TTC549 (cell line): Measurements from ENCODE around the gene LGALS14.
"Not testable (repeated sequence)": the region's sequence is repeated elsewhere in the genome, so short reads cannot be mapped to it uniquely, and the experiment has no call there.

Experiments
- FAIRE-seq: peaks from 2 replicates; lab custom pipeline; 2012; peaks lifted over from hg19 to GRCh38; lab: Jason Lieb, UNC

LGALS14 gene

DNA sequence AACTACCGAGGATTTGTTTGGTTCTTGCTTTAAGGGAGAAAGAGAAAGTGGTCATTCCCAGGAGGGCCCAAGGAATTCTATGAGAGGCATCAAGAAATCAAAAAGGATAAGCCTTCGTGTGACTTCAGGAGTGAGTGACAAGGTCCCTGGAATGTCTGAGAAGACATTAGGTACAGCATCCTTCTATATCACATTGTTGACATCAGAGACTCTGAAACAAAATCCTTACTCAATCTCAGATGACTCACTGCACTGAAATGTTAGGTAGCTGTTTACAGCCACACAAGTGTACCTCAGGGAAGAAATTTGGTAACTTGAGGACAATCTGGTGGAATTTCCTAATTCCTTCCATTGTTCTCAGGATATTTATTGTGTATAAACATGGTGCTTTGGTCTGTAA, 7.9 kb upstream of the LGALS14 start:
- FAIRE-seq: no peak

DNA sequence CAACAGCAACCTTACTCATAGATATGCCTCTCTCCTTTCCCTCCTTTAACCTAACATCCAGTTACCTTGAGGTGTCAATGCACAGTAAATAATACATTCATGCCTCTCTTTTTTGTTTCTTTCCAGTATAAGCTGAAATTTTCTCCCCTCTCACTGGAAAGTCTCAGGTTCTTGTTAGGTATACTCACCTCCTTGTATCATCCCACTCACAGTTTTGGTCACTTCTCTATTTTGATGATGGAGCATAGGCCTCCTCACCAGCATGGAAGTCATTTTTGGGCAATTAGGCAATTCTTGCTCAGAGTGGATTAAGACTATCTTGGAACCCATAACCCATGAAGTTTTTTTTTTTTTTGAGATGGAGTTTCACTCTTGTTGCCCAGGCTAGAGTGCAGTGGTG, 5.7 kb upstream of the LGALS14 start:
- no peak for FAIRE-seq

DNA sequence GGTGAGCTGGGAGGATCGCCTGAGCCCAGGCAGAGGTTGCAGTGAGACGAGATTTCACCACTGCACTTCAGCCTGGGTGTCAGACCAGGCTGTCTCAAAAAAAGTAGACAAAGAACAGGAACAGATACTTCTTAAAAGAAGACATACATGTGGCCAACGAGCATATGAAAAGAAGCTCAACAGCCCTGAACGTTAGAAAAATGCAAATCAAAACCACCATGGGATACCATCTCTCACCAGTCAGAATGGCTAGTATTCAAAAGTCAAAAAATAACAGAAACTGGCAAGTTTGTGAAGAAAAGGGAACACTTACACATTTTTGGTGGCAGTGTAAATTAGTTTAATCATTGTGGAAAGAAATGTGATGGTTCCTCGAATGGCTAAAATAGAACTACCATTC, 3.0 kb upstream of the LGALS14 start:
- FAIRE-seq: no peak

DNA sequence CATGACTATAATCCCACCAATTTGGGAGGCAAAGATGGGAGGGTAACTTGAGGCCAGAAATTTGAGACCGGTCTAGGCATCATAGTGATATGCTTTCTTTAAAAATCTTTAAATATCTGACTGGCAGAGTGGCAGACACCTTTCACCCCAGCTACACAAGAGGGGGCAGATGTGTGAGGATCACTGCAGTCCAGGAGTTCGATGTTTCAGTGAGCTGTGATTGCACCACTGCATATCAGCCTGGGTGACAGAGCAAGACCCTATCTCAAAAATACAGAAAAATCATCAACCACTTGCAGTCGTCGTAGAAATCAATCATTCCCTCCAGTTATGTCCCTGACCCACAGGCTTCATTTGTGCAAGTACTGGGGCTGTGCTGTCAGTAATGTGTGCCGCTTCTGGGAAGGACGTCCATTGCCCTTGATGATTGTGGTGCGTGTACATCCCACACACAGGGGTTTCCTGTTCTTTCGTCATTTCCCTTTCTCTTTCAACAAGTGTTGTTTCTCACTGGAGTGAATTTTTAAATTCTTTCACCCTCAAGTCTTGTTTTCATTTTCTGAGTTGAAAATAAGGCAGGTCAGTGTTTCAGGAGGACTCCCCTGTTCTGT, 1.4 kb downstream of the LGALS14 start:
- no peak for FAIRE-seq

DNA sequence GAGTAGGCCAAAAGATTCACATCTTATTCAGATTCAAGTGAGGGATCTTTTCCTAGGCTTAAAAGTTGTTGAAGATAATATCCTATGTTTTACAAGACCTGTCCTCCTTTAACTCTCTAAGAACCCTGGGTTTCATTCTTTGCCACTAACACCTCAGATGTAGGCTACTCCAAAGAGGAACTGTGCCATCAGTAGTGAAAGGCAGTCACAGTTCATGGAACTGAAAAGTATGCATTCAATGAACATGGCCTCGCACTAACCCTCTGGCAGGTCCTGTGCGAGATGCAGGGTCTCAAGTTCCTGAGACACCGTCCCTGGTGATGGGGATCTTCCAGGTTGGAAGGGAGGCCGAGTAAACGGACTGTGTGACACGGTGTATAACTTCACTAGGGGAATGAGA, 4.3 kb downstream of the LGALS14 start:
- FAIRE-seq: no peak

DNA sequence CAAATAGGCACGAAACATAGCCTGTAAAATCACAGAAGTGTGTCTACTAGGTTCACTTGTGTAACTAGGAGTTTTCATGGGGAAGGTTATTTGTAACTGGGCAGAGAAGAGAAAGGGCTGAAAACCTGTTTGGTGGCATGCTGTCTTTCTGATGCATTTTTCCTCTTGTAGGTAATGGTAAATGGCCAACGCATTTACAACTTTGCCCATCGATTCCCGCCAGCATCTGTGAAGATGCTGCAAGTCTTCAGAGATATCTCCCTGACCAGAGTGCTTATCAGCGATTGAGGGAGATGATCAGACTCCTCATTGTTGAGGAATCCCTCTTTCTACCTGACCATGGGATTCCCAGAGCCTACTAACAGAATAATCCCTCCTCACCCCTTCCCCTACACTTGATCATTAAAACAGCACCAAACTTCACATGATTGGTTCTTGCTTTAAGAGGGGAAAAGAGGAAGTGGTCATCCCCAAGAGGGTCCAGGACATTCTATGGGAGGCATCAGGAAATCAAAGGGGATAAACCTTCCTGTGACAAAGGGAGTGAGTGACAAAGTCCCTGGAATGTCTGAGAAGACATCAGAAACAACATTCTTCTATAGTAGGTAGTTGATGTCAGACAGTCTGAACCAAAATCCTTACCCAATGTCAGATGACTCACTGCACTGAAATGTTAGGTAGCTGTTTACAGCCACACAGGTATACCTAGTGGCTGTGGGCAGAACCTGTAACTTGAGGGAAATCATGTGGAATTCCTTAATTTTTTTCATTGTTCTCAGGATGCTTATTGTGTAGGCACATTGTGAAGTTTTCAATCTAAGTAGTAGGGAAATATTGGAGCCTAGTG, 5.0 kb downstream of the LGALS14 start:
- FAIRE-seq: no peak

DNA sequence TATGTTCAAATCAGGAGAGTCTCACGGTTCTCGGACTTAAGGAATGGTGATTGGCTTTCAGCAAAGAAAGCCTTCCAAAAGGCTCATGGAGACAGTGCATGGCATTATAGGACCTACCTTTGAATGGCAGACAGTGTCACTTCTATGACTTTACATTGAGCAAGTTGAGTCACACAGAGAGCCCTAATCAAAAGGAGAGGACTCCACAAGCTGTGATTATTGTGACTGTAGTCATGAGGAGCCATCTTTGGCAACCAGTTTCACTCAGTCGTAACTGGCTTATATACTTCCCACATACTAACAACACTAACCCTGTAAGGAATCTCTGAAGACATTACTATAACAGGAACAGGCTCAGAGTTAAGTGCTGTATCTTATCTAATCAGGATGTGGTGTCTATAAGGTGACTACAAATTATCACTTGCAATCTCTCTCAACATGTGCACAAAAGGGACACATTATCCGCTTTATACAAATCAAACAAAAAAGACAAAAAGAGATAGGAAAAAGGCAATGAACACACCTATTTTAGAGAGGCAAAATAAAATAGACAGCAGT, 6.1 kb downstream of the LGALS14 start:
- FAIRE-seq: no peak

DNA sequence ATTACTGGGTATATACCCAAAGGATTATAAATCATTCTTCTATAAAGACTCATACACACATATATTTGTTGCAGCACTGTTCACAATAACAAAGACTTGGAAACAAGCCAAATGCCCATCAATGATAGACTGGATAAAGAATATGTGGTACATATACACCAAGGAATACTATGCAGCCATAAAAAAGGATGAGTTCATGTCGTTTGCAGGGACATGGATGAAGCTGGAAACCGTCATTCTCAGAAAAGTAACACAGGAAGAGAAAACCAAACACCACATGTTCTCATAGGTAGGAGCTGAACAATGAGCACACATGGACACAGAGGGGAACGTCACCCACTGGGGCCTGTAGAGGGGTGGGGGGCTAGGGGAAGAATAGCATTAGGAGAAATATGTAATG, 15.9 kb downstream of the LGALS14 start:
- FAIRE-seq: not testable (repeated sequence)

DNA sequence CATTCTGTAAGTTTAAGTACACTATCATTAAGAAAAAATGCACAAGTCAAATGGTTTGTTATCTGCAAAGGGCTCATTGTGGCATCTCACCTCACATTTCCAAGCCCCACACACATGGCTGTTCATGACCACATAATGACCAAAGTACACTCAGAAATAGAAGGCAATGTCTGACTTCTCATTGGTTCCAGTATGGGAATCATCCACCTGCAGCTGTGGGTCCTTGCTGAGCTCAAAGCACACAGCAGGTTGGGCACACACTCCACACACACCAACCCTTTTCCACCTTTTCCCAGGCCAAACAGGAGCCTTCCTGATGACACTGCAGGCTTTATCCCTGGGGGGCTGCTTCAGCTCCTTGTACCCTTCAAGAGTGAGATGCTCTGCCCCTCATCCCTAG, 21.7 kb downstream of the LGALS14 start:
- FAIRE-seq: no peak

DNA sequence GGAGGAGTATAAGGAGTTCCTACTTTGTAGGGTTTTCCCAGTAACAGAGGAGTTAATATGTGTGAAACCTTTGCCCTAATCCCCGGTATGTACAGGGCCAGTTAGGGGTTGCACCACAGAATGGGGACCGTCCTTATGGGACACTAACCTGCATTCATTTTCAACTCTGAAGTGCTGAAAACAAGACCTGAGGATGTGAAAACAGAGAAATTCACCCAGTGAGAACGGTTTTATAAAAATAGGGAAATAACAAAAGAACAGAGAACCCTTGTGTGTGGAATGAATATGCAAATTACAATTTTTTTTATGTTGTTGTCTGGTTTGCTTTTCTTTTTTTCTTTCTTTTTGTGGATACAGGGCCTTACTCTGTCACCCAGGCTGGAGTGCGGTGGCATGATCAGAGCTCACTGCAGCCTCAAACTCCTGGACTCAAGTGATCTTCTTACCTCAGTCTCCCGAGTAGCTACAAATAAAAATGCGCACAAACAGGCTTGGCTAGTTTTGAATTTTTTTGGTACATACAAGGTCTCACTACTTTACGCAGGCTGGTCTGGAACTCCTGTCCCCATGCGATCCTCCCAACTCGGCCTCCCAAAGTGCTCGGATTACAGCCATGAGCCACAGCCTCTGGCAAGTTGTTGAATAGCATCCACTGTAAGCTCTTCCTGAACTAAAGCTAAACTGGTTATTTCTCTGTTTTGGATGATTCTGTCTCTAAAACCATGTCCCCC, 23.0 kb downstream of the LGALS14 start:
- FAIRE-seq: no peak

DNA sequence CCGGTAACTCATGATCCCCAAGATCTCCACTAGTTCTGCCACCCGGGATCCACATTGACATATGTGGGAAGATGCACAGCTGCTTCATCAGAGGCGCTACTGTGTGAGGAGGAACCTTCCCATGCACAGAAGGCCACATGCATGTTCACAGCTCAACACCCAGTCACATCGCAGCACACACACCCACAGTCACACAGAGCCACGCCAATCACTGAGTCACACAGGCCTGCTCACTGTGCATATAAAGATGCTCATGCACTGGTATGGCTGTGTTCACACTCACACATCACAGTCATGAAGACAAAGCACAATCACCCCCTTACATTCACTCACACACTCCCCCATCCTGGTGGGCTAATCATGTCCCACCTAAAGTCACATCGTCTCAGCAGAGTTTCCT, 23.8 kb downstream of the LGALS14 start:
- FAIRE-seq: no peak

DNA sequence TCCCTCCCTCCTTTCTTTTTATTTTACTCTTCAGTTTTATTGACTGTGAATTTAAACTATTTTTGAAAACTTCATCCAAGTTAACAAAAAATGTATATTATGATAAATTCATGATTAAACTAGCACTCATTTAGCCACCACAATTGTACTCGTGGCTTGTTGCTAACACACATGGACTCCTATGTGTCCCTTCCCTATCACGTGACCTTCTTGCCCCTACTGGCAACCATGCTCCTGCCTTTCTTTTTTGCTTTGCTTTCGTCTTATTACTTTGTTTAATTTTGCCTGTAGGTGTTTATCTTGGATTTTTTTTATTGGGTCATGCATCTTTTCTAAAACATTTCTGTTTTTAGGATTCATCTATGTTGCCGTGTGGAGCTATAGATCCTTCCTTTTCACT, 25.3 kb downstream of the LGALS14 start:
- no peak for FAIRE-seq

DNA sequence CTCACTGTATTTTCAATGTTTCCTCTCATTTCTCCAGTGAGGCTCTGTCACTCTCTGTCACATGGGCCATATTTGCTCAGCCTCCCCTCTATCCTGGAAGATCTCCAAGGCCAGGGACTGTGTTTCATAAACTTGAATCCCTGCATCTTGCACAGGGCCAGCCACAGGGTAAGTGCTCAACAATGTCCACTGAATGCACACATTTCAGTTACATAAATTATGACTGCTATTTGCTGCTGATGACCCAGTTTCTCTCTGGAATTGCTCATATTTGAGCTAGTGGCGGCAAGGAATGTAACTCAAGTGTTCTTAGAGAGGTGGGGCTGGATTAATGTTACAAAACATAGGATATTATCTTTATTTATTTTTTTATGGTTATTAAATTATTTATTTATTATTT, 27.4 kb downstream of the LGALS14 start:
- FAIRE-seq: no peak

DNA sequence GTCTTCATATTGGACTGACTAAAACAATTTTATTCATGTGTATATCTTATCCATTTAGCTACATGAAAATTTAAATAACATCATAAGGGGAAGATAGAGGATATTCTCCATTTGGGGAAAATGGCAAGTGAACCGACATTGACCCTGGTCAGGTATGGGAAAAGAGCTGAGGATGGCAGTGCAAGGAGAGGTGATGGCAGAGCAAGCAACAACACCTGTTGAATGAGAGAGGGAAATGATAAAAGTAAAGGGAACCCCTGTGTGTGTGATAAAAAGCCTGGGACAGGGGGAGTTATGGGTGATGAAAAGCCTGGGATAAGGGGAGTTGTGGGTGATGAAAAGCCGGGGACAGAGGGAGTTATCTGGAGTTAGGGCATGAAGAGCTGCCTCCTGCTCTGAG, 29.6 kb downstream of the LGALS14 start:
- no peak for FAIRE-seq

DNA sequence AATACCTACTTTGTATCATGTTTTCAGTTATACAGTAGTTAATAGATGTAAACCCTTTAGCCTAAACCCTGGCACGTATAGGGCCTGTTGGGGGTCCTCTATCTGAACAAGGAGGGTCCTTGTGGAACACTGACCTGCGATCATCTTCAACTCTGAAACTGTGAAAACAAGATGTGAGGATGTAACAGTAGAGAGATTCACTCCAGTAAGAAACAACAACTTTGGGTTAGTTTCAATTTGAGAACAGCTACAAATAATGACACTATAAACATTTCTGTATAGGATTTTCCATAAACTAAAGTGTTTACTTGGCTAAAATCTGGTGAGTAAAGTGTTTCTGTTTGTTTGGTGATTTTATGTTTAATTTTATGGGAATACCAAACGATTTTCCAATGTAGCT, 31.4 kb downstream of the LGALS14 start:
- no peak for FAIRE-seq

DNA sequence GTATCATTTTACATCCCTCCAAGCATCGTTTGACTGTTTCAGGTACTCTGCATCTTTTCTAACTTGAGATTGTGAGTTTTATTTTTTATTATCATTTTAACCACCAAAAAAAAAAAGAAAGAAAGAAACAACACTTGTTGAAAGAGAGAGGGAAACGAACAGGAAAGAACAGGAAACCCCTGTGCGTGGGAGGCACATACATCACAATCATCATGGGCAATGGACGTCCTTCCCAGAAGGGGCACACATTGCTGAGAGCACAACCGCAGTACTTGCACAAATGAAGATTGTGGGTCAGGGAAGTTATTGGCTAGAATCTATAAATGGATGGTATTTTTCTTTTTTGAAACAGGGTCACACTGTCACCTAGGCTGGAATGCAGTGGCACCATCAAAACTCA, 31.8 kb downstream of the LGALS14 start:
- FAIRE-seq: no peak

DNA sequence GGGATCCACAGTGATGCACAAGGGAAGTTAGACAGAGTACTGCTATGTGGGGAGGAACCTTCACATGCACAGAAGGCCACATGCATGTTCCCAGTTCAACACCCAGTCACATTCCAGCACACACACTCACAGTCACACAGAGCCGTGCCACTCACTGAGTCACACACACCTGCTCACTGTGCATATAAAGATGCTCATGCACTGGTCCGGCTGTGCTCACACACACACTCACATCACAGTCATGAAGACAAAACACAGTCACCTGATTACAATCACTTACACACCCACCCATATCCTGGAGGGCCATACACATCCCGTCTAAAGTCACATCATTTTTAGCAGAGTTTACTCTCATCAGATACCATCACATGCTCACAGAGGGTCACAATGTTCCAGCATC, 33.1 kb downstream of the LGALS14 start:
- FAIRE-seq: no peak

DNA sequence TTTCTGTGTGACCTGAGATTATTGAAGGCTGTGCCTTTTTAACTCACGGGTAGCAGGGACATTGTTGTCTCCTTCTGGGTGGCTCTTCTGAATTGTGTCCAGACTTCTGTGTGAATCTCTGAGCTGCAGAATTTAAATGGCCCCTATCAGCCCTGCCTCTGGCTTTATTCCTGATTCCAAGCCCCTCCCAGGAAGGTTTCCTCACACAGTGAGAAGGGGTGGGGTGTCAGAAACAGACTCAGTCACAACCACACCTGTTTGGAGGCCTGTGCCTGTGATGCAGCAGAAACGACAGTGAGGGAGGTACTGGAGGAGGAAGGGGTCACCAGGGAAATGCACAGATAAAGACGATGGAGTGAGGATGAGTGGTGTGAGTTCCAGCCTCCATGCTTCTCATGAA, 33.6 kb downstream of the LGALS14 start, which contains the start of gene CLC:
CLC (minus strand) TSS at position 139 of the 400 bp plus-strand sequence; CDS start at position 62, 77 bp downstream.
- FAIRE-seq: no peak

DNA sequence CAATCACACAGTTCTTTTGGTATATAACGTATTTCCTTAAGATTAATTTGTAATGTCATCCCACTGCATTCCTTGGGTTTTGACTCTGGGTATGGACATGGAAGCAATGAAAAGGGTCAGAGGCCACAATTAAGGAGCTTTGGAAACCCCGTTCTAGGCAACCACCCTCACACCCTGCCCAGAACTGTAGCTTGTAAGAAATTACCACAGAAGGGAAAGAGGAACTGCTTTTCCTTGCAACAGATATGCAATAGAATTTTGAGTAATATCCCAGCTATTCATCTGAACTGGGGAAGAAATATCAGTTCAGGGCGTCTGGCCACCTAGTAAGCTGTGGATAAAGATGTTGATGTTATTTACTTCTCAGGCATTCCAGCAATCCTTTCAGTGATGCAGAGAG, 34.5 kb downstream of the LGALS14 start:
- no peak for FAIRE-seq

DNA sequence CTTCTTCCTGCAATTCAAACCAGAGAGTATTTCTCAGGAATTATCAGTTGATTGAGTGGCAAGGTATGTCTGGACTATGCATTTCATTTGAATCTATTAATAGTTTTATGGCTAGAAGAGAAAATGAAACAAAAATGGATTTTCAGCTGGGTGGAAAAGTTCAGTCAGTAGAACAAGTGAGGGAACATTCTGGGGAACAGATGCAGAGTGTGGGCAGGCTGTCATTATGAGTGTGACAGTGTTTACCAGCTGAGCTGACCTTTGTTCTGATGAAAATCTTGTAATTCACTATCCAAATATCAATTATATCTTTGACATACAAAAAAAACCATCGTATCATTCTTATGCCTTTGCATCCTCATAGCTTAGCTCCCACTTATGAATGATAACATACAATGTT, 36.1 kb downstream of the LGALS14 start:
- FAIRE-seq: no peak

DNA sequence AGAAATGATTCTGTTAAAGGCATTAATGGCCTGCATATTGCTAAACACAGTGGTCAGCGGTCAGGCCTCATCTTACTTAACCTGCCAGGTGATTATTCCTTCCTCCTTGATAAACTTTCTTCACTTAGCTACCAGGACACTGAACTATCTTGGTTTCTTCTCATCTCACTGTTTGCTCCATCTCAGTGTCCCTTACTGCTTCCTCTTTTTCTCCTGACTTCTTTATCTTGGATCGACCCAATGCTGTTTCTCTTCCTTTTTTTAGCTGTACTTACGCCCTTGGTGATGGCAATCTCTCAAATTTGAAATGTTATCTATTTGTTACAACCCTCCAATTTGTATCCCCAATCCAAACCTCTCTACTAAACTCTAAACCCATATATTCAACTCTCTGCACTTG, 41.4 kb downstream of the LGALS14 start:
- FAIRE-seq: no peak

DNA sequence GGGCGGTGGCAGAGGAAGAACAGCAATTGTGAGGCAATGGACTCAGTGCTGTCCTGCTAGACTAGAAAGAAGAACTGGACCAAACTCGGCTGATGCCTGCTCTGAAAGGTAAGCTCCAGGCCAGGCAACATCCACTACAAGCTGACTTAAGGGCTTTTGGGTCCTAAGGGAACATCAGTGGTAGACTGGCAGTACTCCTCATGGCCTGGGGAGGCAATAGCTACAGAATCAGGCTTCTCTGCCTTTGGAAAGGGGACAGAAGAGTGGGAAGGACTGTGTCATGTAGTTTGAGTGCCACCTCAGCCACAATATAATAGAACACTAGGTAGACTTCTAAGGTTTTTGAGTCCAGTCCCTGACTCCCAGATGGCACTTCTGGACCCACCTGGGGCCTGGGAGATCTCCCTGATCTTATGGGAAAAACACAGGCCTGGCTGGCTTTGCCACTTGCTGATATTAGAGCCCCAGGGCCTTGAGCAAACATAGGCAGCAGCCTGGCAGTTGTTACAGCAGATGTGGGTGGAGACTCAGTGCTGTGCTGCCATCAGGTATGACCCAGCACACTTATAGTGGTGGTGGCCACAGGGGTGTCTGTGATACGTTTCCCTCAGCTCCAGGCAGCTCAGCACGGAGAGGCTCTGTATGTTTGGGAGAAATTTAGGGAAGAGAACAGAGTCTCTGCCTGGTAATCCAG, 42.7 kb downstream of the LGALS14 start:
- no peak for FAIRE-seq
